Endodermal cell (in vitro differentiated cells): ENCODE results near the gene LRRC39. TPM values are rescaled to one million over a fixed set of nuclear protein-coding genes. Genes with fewer than 3 reads are reported as not detected.

ENCODE experiments used
- DNase-seq: peaks from one replicate; pipeline ENCODE4 v3.0.0-alpha.2; 2017
- H3K27ac ChIP-seq: 2 replicates; pipeline ENCODE4 v1.5.1; 2013; ENCODE audit warnings: mild to moderate bottlenecking, low read depth, low read length, moderate library complexity
- H3K27me3 ChIP-seq: 2 replicates; pipeline ENCODE4 v1.6.1; 2013; ENCODE audit warnings: mild to moderate bottlenecking, low read length, moderate library complexity; ENCODE audit not compliant: insufficient read depth, control insufficient read depth, poor library complexity, severe bottlenecking
- H3K36me3 ChIP-seq: 2 replicates; pipeline ENCODE4 v1.7.0; 2013; ENCODE audit warnings: mild to moderate bottlenecking, low read length, moderate library complexity; ENCODE audit not compliant: control insufficient read depth, insufficient read depth
- H3K4me1 ChIP-seq: one replicate; pipeline ENCODE4 v1.7.0; 2013; ENCODE audit warnings: low read length; ENCODE audit not compliant: control insufficient read depth, insufficient read depth
- H3K4me3 ChIP-seq: 2 replicates; pipeline ENCODE4 v1.5.1; 2013; ENCODE audit warnings: mild to moderate bottlenecking, low read length, moderate library complexity
- H3K9ac ChIP-seq: 2 replicates; pipeline ENCODE4 v1.6.1; 2013; ENCODE audit warnings: mild to moderate bottlenecking, low read length, moderate library complexity; ENCODE audit not compliant: poor library complexity, severe bottlenecking; ENCODE audit errors: extremely low read depth
- H3K9me3 ChIP-seq: 2 replicates; pipeline ENCODE4 v1.6.1; 2013; ENCODE audit warnings: mild to moderate bottlenecking, low read length, moderate library complexity; ENCODE audit not compliant: control insufficient read depth
- H3K27ac Mint-ChIP-seq: 2 replicates; pipeline ENCODE4 v1.8.0; 2020; ENCODE audit warnings: mixed read lengths
- H3K27me3 Mint-ChIP-seq: 2 replicates; pipeline ENCODE4 v1.8.0; 2021; ENCODE audit warnings: mild to moderate bottlenecking, mixed read lengths; ENCODE audit not compliant: insufficient read depth
- H3K36me3 Mint-ChIP-seq: 2 replicates; pipeline ENCODE4 v1.8.0; 2020; ENCODE audit warnings: low read depth, mixed read lengths
- H3K4me1 Mint-ChIP-seq: 2 replicates; pipeline ENCODE4 v1.8.0; 2020; ENCODE audit warnings: mixed read lengths
- H3K4me3 Mint-ChIP-seq: 2 replicates; pipeline ENCODE4 v1.8.0; 2020; ENCODE audit warnings: mild to moderate bottlenecking, moderate library complexity, mixed read lengths
- H3K9me3 Mint-ChIP-seq: 2 replicates; pipeline ENCODE4 v1.8.0; 2020; ENCODE audit warnings: mild to moderate bottlenecking, mixed read lengths
- WGBS, 2 experiments: methylation state at CpG; one replicate each; pipeline versions ENCODE4 v1.1.5 to v1.1.7; 2013; ENCODE audit warnings: missing lambda C conversion rate in 2 of 2, mixed read lengths in 1 of 2; ENCODE audit not compliant: insufficient coverage in 1 of 2, insufficient read length in 1 of 2; 5-methylcytosine and 5-hydroxymethylcytosine counted together
- total RNA-seq, 2 donors: library from RNA; stranded (reverse); fragmentation: NEBNext Ultra II Directional in 1 of 2; extraction: Animal tissue kit (Norgen Biotek cat#: 25700) in 1 of 2; gene quantifications; 2 replicates in 1 of 2; 3 replicates in 1 of 2; pipeline ENCODE4 v1.2.1, GENCODE V29; 2021
- TF ChIP-seq, protein P1 (sequence below): fragments of 200-600 bp; sonication (generic); conservative IDR thresholded peaks from 2 replicates; pipeline ENCODE4 v1.5.0; 2021; ENCODE audit warnings: antibody characterized with exemption, mild to moderate bottlenecking

Gene LRRC39
- total RNA-seq, 2 donors from 2014 or later, result 0.24 to 0.84 TPM

DNA sequence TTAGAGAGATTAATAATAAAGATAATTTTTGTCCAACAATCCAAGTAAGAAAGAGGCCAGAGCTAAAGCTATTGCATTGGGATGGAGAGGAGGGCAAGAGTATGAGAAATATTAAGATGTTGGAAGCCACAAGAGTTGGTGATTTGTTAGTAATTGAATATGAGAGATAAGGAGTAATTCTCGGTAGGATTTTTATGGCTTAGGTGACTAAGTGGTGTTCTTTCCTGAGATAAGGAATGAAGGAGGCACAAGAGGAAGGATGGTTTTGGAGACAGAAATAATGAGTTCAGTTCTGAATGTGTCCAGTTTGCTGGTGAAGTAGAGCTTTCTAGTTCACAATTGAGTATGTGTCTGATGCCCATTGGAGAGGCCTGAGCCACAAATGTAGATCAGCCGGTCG lies 35.7 kb downstream of the LRRC39 start:
- Mint-ChIP-seq H3K4me3 (no peak overlapping the region), H3K36me3 (peaks cover 53% of the 10 kb centered on the region), H3K27me3 (no peaks in the 10 kb centered on the region), H3K4me1 (no peaks in the 10 kb centered on the region), H3K27ac (no peak overlapping the region), H3K9me3 (no peaks in the 10 kb centered on the region)
- H3K9ac ChIP-seq, result no peak overlapping the region
- H3K36me3 ChIP-seq, result peaks cover 79% of the 10 kb centered on the region
- no peaks in the 10 kb centered on the region for H3K4me1 ChIP-seq
- TF ChIP-seq, protein P1, sequence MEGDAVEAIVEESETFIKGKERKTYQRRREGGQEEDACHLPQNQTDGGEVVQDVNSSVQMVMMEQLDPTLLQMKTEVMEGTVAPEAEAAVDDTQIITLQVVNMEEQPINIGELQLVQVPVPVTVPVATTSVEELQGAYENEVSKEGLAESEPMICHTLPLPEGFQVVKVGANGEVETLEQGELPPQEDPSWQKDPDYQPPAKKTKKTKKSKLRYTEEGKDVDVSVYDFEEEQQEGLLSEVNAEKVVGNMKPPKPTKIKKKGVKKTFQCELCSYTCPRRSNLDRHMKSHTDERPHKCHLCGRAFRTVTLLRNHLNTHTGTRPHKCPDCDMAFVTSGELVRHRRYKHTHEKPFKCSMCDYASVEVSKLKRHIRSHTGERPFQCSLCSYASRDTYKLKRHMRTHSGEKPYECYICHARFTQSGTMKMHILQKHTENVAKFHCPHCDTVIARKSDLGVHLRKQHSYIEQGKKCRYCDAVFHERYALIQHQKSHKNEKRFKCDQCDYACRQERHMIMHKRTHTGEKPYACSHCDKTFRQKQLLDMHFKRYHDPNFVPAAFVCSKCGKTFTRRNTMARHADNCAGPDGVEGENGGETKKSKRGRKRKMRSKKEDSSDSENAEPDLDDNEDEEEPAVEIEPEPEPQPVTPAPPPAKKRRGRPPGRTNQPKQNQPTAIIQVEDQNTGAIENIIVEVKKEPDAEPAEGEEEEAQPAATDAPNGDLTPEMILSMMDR, result no peak
- no peaks in the 10 kb centered on the region for H3K9me3 ChIP-seq
- no peak for DNase-seq
- H3K27ac ChIP-seq, result no peak overlapping the region
- no peaks in the 10 kb centered on the region for H3K27me3 ChIP-seq
- no peak overlapping the region for H3K4me3 ChIP-seq
- WGBS, 2 experiments, result 89 to 100% methylated on average over 3 of the region's 3 CpGs

DNA sequence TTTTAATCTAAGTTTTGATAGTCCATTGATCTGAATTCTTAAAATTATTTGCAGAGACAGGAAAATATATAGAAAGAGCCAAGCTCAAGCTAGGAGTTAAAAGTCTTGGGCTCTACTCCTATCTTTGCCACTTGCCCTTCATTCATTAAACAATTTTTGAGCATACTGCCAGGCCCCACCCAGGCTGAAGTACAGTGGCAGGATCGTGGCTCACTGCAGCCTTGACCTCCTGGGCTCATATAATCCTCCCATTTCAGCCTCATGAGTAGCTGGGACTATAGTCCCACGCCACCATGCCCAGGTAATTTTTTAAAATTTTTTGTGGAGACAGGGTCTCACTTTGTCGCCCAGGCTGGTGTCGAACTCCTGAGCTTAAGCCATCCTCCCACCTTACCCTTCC lies 36.9 kb downstream of the LRRC39 start:
- Mint-ChIP-seq H3K27me3 (no peaks in the 10 kb centered on the region), H3K27ac (no peak overlapping the region), H3K4me3 (no peak overlapping the region), H3K4me1 (no peaks in the 10 kb centered on the region), H3K9me3 (no peaks in the 10 kb centered on the region), H3K36me3 (peaks cover 52% of the 10 kb centered on the region)
- no peaks in the 10 kb centered on the region for H3K4me1 ChIP-seq
- no peak overlapping the region for H3K4me3 ChIP-seq
- DNase-seq, result no peak
- WGBS, 2 experiments, result 90 to 98% methylated on average over 4 of the region's 4 CpGs
- peaks cover 79% of the 10 kb centered on the region for H3K36me3 ChIP-seq
- no peaks in the 10 kb centered on the region for H3K9me3 ChIP-seq
- H3K27me3 ChIP-seq, result no peaks in the 10 kb centered on the region
- H3K9ac ChIP-seq, result no peak overlapping the region
- no peak overlapping the region for H3K27ac ChIP-seq
- TF ChIP-seq, protein P1, result no peak

DNA sequence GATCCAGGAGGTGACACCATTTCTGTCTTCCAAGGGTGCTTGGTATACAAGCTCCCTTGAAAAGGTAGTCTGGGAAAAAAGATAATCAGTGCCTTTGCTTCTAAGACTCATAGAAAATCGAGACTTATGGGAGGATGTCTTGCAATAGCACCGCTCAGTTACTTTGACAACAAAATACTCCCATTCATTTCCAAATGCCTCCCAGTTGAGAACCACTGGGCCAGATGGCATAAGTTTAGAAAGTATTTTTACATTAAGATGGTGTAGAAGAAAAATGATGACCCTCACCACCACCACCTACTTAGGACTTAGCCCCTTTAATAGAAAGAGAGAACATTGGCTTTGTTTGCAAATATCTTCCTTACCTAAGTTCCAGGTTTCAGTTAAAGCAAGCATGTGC lies 40.5 kb downstream of the LRRC39 start:
- Histone ChIP-seq H3K27me3 (no peaks in the 10 kb centered on the region), H3K36me3 (peaks cover 51% of the 10 kb centered on the region), H3K9me3 (no peaks in the 10 kb centered on the region), H3K4me3 (no peak overlapping the region), H3K9ac (no peak overlapping the region), H3K4me1 (no peaks in the 10 kb centered on the region), H3K27ac (no peak overlapping the region)
- TF ChIP-seq, protein P1, result no peak
- Mint-ChIP-seq H3K36me3 (peaks cover 29% of the 10 kb centered on the region), H3K27me3 (no peaks in the 10 kb centered on the region), H3K4me1 (no peaks in the 10 kb centered on the region), H3K9me3 (no peaks in the 10 kb centered on the region), H3K27ac (no peak overlapping the region), H3K4me3 (no peak overlapping the region)
- WGBS, 2 experiments, result 93% methylated on average over 2 of the region's 2 CpGs; no CpG with 5 or more reads in 1 of the 2 experiments
- no peak for DNase-seq
